Right atrium auricular region (tissue), 2 donors: ENCODE results near the gene KRT76. TPM values are rescaled to one million over a fixed set of nuclear protein-coding genes. Genes with fewer than 3 reads are reported as not detected.

Experiments used
- DNase-seq: peaks from one replicate; pipeline ENCODE4 v3.0.0-alpha.2; 2019; ENCODE audit warnings: low spot score
- H3K27ac ChIP-seq, 2 donors: fragments of 200-600 bp; sonication (generic); 1 replicate in 1 of 2; 2 replicates in 1 of 2; pipeline ENCODE4 v1.5.1; 2016 to 2019
- H3K27me3 ChIP-seq, 2 donors: fragments of 200-600 bp; sonication (generic); one replicate each; pipeline versions ENCODE4 v1.5.1 to v1.6.0; 2017 to 2019
- H3K36me3 ChIP-seq: fragments of 200-600 bp; sonication (generic); one replicate; pipeline ENCODE4 v1.5.1; 2016
- H3K4me1 ChIP-seq, 2 donors: fragments of 200-600 bp; sonication (generic); one replicate each; pipeline versions ENCODE4 v1.5.1 to v1.6.0; 2017 to 2019
- H3K4me3 ChIP-seq, 2 donors: fragments of 200-600 bp; sonication (generic); 1 replicate in 1 of 2; 2 replicates in 1 of 2; pipeline ENCODE4 v1.5.1; 2017 to 2019; ENCODE audit warnings: mild to moderate bottlenecking in 1 of 2, moderate library complexity in 1 of 2
- H3K9me3 ChIP-seq, 2 donors: fragments of 200-600 bp; sonication (generic); one replicate each; pipeline ENCODE4 v1.5.1; 2019
- CTCF ChIP-seq, 2 donors: fragments of 200-600 bp; sonication (generic); IDR thresholded peaks; one replicate each; pipeline ENCODE4 v1.5.1; 2019; ENCODE audit warnings: antibody characterized with exemption in 2 of 2
- total RNA-seq, 2 donors: library from RNA; depleted of rRNA; stranded (reverse); fragments of >200 nt; gene quantifications; one replicate each; pipeline ENCODE4 v1.1.0, GENCODE V29; 2016

KRT76 gene
- total RNA-seq, 2 donors from 2014 or later: not detected

- H3K4me1 ChIP-seq: no peaks in the 10 kb centered on the region
- no peak for DNase-seq
- H3K36me3 ChIP-seq: no peaks in the 10 kb centered on the region
- no peak overlapping the region for H3K4me3 ChIP-seq
- H3K9me3 ChIP-seq: peaks cover 0 to 5% of the 10 kb centered on the region in 2 donors
- no peak overlapping the region for H3K27ac ChIP-seq
- no peak for TF ChIP-seq CTCF (IDR thresholded peaks at IDR 0.05)
- no peaks in the 10 kb centered on the region for H3K27me3 ChIP-seq
Measured at GRCh38 chr12:52730793-52731192, 46.4 kb downstream of the KRT76 start.

- H3K4me1 ChIP-seq: no peaks in the 10 kb centered on the region
- H3K9me3 ChIP-seq: peaks cover 0 to 5% of the 10 kb centered on the region in 2 donors
- TF ChIP-seq CTCF (IDR thresholded peaks at IDR 0.05): no peak
- H3K4me3 ChIP-seq: no peak overlapping the region
- H3K36me3 ChIP-seq: no peaks in the 10 kb centered on the region
- no peak overlapping the region for H3K27ac ChIP-seq
- H3K27me3 ChIP-seq: no peaks in the 10 kb centered on the region
- no peak for DNase-seq
Measured at GRCh38 chr12:52730383-52730782, 46.8 kb downstream of the KRT76 start.

GRCh38 chr12:52729147-52729546, 48.0 kb downstream of the KRT76 start:
- DNase-seq: no peak
- H3K9me3 ChIP-seq: no peaks in the 10 kb centered on the region
- H3K4me1 ChIP-seq: no peaks in the 10 kb centered on the region
- TF ChIP-seq CTCF (IDR thresholded peaks at IDR 0.05): no peak
- no peaks in the 10 kb centered on the region for H3K27me3 ChIP-seq
- H3K36me3 ChIP-seq: no peaks in the 10 kb centered on the region
- no peak overlapping the region for H3K27ac ChIP-seq
- H3K4me3 ChIP-seq: no peak overlapping the region

- H3K27ac ChIP-seq: no peak overlapping the region
- DNase-seq: no peak
- H3K36me3 ChIP-seq: no peaks in the 10 kb centered on the region
- H3K4me1 ChIP-seq: no peaks in the 10 kb centered on the region
- TF ChIP-seq CTCF (IDR thresholded peaks at IDR 0.05): no peak
- no peaks in the 10 kb centered on the region for H3K9me3 ChIP-seq
- no peaks in the 10 kb centered on the region for H3K27me3 ChIP-seq
- no peak overlapping the region for H3K4me3 ChIP-seq
Measured at GRCh38 chr12:52728374-52728773, 48.8 kb downstream of the KRT76 start.

- no peaks in the 10 kb centered on the region for H3K27me3 ChIP-seq
- H3K4me3 ChIP-seq: no peak overlapping the region
- TF ChIP-seq CTCF (IDR thresholded peaks at IDR 0.05): no peak
- DNase-seq: no peak
- H3K9me3 ChIP-seq: no peaks in the 10 kb centered on the region
- no peaks in the 10 kb centered on the region for H3K4me1 ChIP-seq
- H3K36me3 ChIP-seq: no peaks in the 10 kb centered on the region
- H3K27ac ChIP-seq: no peak overlapping the region
Measured at GRCh38 chr12:52727037-52727436, 50.1 kb downstream of the KRT76 start.

- H3K27me3 ChIP-seq: no peaks in the 10 kb centered on the region
- H3K4me1 ChIP-seq: no peaks in the 10 kb centered on the region
- no peaks in the 10 kb centered on the region for H3K9me3 ChIP-seq
- no peaks in the 10 kb centered on the region for H3K36me3 ChIP-seq
- H3K4me3 ChIP-seq: no peak overlapping the region
- no peak for DNase-seq
- H3K27ac ChIP-seq: no peak overlapping the region
- TF ChIP-seq CTCF (IDR thresholded peaks at IDR 0.05): no peak
Measured at GRCh38 chr12:52726451-52726850, 50.7 kb downstream of the KRT76 start.
